Progenitor cell of endocrine pancreas (in vitro differentiated cells): ENCODE measurements around the gene GABBR2. TPM values are rescaled to one million over a fixed set of nuclear protein-coding genes. Genes with fewer than 3 reads are reported as not detected.

Source experiments
- DNase-seq: peaks from one replicate; pipeline ENCODE4 v3.0.0; 2021; ENCODE audit warnings: low spot score; ENCODE audit not compliant: unreplicated experiment
- H3K27ac Mint-ChIP-seq: 2 replicates; pipeline ENCODE4 v1.8.0; 2021; ENCODE audit warnings: mild to moderate bottlenecking, moderate library complexity, mixed read lengths
- H3K27me3 Mint-ChIP-seq: 2 replicates; pipeline ENCODE4 v1.8.0; 2021; ENCODE audit warnings: mixed read lengths
- H3K36me3 Mint-ChIP-seq: 2 replicates; pipeline ENCODE4 v1.8.0; 2022; ENCODE audit warnings: mixed read lengths; ENCODE audit not compliant: insufficient read depth
- H3K4me1 Mint-ChIP-seq: 2 replicates; pipeline ENCODE4 v1.8.0; 2021; ENCODE audit warnings: low read depth, mixed read lengths
- H3K4me3 Mint-ChIP-seq: 2 replicates; pipeline ENCODE4 v1.8.0; 2021; ENCODE audit warnings: low read depth, mild to moderate bottlenecking, moderate library complexity, mixed read lengths
- H3K9me3 Mint-ChIP-seq: 2 replicates; pipeline ENCODE4 v1.8.0; 2021; ENCODE audit warnings: low read depth, mixed read lengths
- total RNA-seq: library from RNA; stranded (reverse); gene quantifications from 2 replicates; pipeline ENCODE4 v1.2.1, GENCODE V29; 2021
- TF ChIP-seq, protein P1 (sequence below): fragments of 200-600 bp; sonication (generic); IDR thresholded peaks from one replicate; pipeline ENCODE4 v1.5.0; 2021; ENCODE audit warnings: antibody characterized with exemption, mild to moderate bottlenecking; ENCODE audit not compliant: unreplicated experiment

Gene GABBR2
- total RNA-seq, 1 donor from 2014 or later: 0.84 TPM

DNA sequence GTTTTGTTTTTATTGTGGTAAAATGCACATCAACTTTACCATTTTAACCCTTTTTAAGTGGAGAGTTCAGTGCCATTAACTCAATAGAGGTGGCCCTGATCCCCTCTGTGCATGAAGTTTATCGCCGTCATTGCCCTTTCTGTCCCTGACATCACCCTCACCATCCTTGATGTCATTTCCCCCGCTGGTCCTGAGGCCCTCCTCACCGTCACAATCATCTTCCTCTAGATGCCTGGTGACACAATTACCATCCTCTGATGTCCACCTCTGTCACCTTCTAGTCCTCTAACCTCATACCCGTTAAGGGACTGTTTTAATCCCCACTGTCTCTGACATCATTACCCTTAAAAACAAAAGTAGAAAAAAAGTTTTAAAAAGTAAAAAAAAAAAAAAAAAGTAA is 340.8 kb downstream of the GABBR2 start:
- H3K4me1 Mint-ChIP-seq: peaks cover 1% of the 10 kb centered on the region

DNA sequence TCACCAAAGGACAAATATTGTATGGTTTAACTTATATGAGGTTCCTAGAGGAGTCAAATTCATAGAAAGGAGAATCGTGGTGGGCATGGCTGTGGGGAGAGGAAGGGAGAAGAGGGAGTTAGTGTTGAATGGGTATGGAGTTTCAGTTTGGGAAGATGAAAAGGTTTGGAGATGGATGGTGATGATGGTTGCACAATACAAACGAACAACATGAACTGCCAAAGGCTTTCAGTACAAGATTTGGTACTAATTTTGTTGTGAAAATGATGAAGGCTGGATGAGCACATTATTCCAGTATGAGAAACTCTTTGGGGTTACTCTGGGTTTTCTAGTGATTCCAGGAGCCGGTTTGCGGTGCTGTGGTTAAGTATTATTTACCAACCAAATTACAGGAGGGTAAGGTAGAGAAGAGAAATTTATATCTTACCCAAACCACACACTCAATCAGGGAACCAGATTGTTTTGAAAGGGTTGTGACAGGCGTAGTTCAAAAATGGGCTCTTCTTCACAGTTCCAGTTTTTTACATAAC is 341.3 kb downstream of the GABBR2 start:
- no peak for DNase-seq
- Mint-ChIP-seq H3K27ac (no peak overlapping the region), H3K27me3 (no peaks in the 10 kb centered on the region), H3K9me3 (peaks cover 5% of the 10 kb centered on the region), H3K4me3 (no peak overlapping the region), H3K4me1 (no peaks in the 10 kb centered on the region), H3K36me3 (no peaks in the 10 kb centered on the region)
- TF ChIP-seq, protein P1, sequence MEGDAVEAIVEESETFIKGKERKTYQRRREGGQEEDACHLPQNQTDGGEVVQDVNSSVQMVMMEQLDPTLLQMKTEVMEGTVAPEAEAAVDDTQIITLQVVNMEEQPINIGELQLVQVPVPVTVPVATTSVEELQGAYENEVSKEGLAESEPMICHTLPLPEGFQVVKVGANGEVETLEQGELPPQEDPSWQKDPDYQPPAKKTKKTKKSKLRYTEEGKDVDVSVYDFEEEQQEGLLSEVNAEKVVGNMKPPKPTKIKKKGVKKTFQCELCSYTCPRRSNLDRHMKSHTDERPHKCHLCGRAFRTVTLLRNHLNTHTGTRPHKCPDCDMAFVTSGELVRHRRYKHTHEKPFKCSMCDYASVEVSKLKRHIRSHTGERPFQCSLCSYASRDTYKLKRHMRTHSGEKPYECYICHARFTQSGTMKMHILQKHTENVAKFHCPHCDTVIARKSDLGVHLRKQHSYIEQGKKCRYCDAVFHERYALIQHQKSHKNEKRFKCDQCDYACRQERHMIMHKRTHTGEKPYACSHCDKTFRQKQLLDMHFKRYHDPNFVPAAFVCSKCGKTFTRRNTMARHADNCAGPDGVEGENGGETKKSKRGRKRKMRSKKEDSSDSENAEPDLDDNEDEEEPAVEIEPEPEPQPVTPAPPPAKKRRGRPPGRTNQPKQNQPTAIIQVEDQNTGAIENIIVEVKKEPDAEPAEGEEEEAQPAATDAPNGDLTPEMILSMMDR: no peak

More for the DNA sequence above, 340.8 kb downstream of the GABBR2 start:
- no peaks in the 10 kb centered on the region for H3K36me3 Mint-ChIP-seq
- TF ChIP-seq, protein P1: no peak
- H3K27ac Mint-ChIP-seq: no peak overlapping the region
- peaks cover 5% of the 10 kb centered on the region for H3K9me3 Mint-ChIP-seq
- DNase-seq: no peak
- H3K27me3 Mint-ChIP-seq: no peaks in the 10 kb centered on the region
- H3K4me3 Mint-ChIP-seq: no peak overlapping the region

DNA sequence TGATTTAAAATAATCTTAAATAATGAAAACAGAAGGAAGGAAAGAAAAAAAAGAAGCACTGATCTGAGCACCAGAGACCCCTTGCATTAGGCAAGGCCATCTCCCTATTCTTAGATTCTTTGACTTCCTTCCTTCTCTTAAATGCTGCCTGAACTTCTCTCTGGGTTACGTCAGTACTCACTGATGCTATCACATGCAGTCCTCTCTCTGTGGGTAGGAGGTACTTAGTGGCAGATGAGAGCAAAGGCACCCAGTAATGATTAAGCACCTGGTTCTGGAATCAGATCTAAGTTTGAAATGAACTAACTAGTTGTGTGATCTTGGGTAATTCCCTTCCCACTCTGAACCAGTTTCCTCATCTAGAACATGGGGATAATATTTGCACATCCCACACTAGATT is 343.0 kb downstream of the GABBR2 start:
- H3K9me3 Mint-ChIP-seq: peaks cover 5% of the 10 kb centered on the region
- no peak for DNase-seq
- no peaks in the 10 kb centered on the region for H3K36me3 Mint-ChIP-seq
- no peak overlapping the region for H3K27ac Mint-ChIP-seq
- H3K4me3 Mint-ChIP-seq: no peak overlapping the region
- H3K27me3 Mint-ChIP-seq: peaks cover 4% of the 10 kb centered on the region
- TF ChIP-seq, protein P1: no peak
- H3K4me1 Mint-ChIP-seq: no peaks in the 10 kb centered on the region

DNA sequence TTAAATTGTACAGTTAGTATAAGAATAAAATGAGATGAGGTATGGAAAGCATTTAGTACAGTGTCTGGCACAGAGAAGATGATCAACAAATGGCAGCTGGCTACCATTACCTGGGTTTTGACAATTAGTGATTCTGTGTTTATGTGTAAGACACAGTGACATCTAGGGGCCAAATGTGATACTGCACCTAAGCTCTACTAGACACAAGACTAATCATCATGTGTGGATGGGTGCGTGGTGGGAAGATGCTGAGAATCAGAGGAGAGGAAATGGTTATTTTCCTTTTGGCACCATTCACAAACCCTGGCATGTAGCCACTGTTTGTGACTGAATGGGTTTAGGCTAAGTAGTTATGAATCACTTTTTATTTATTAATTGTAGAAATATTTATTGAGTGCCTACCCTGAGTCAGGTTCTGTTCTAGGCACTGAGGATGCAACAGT is 343.5 kb downstream of the GABBR2 start:
- TF ChIP-seq, protein P1: peak; percentile 40
- no peaks in the 10 kb centered on the region for H3K36me3 Mint-ChIP-seq
- peaks cover 5% of the 10 kb centered on the region for H3K9me3 Mint-ChIP-seq
- no peak overlapping the region for H3K4me3 Mint-ChIP-seq
- DNase-seq: no peak
- H3K27ac Mint-ChIP-seq: no peak overlapping the region
- no peaks in the 10 kb centered on the region for H3K4me1 Mint-ChIP-seq
- H3K27me3 Mint-ChIP-seq: peaks cover 4% of the 10 kb centered on the region

DNA sequence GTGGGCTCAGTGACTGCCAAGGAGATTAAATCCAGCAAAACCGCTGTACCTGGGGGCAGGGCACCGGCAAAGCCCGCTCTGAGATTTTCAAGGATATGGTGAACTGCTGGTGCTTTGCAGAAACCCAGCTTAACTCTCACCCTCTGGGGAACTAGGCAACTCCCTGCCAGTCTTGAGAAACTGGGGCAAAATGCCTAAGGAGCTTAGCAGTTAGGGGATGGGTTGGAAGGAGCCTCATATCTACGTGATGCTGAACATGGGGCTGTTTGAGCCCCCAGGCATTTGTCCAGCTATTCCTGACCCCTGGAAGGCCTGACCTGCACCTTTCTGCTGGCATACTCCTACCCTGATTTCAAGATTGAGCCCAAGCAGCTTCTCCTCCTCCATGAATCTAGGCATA is 344.6 kb downstream of the GABBR2 start:
- Mint-ChIP-seq H3K27ac (no peak overlapping the region), H3K4me1 (no peaks in the 10 kb centered on the region), H3K27me3 (peaks cover 4% of the 10 kb centered on the region), H3K9me3 (peaks cover 5% of the 10 kb centered on the region), H3K36me3 (no peaks in the 10 kb centered on the region), H3K4me3 (no peak overlapping the region)
- DNase-seq: no peak
- TF ChIP-seq, protein P1: no peak
